Measurements from ENCODE around the gene MMGT1. TPM values are rescaled to one million over a fixed set of nuclear protein-coding genes. Genes with fewer than 3 reads are reported as not detected.
A peak's percentile ranks its signal among the peaks of the same experiment; 100 is the strongest.

MMGT1 gene
- total RNA-seq, 1 experiment from 2014 or later: 18.3 TPM

- H3K36me3 ChIP-seq (ENCODE audit: control insufficient read depth, insufficient read depth, low read length): no peaks in the 10 kb centered on the region
- Mint-ChIP-seq H3K4me1 (ENCODE audit: low read depth, unreplicated experiment) (no peaks in the 10 kb centered on the region), H3K27me3 (ENCODE audit: insufficient read depth, unreplicated experiment) (no peaks in the 10 kb centered on the region), H3K36me3 (ENCODE audit: insufficient read depth, unreplicated experiment) (no peaks in the 10 kb centered on the region), H3K9me3 (ENCODE audit: unreplicated experiment) (no peaks in the 10 kb centered on the region), H3K4me3 (ENCODE audit: unreplicated experiment) (no peak overlapping the region), H3K27ac (ENCODE audit: unreplicated experiment) (no peak overlapping the region)
- no peaks in the 10 kb centered on the region for H3K9me3 ChIP-seq
- no peaks in the 10 kb centered on the region for H3K4me1 ChIP-seq
- POLR2A ChIA-PET: no interaction called here
- BruUV-seq (replicated peaks): no TSS peak
- no peaks in the 10 kb centered on the region for H3K27me3 ChIP-seq (replicated peaks; ENCODE audit: control insufficient read depth, insufficient read depth, low read length)
- DNase-seq: no peak
- no peak overlapping the region for H3K4me3 ChIP-seq (ENCODE audit: low read depth, low read length)
- TF ChIP-seq CTCF (IDR thresholded peaks at IDR 0.05; ENCODE audit: insufficient read depth in 1 of 2, low read depth in 1 of 2, low read length in 1 of 2, severe bottlenecking in 1 of 2, unreplicated experiment in 1 of 2): peak in 1 of 2 experiments; percentile 6
- CTCF ChIA-PET: no interaction called here
- intact Hi-C loops (cut with micrococcal nuclease; ENCODE audit: unreplicated experiment): no loop called here
Observed at GRCh38 chrX:135951291-135951690, 22.5 kb downstream of the MMGT1 start.

- H3K36me3 Mint-ChIP-seq (ENCODE audit: insufficient read depth, unreplicated experiment): no peaks in the 10 kb centered on the region
- no peak for TF ChIP-seq CTCF (IDR thresholded peaks at IDR 0.05; ENCODE audit: insufficient read depth in 1 of 2, low read depth in 1 of 2, low read length in 1 of 2, severe bottlenecking in 1 of 2, unreplicated experiment in 1 of 2)
- POLR2A ChIA-PET: no interaction called here
- intact Hi-C loops (cut with micrococcal nuclease; ENCODE audit: unreplicated experiment): no loop called here
- DNase-seq: no peak
- CTCF ChIA-PET: no interaction called here
- H3K4me1 Mint-ChIP-seq (ENCODE audit: low read depth, unreplicated experiment): no peaks in the 10 kb centered on the region
- no peaks in the 10 kb centered on the region for H3K9me3 Mint-ChIP-seq (ENCODE audit: unreplicated experiment)
- Histone ChIP-seq H3K36me3 (ENCODE audit: control insufficient read depth, insufficient read depth, low read length) (no peaks in the 10 kb centered on the region), H3K4me3 (ENCODE audit: low read depth, low read length) (no peak overlapping the region), H3K27me3 (replicated peaks; ENCODE audit: control insufficient read depth, insufficient read depth, low read length) (no peaks in the 10 kb centered on the region), H3K4me1 (no peaks in the 10 kb centered on the region), H3K9me3 (no peaks in the 10 kb centered on the region)
- no peaks in the 10 kb centered on the region for H3K27me3 Mint-ChIP-seq (ENCODE audit: insufficient read depth, unreplicated experiment)
- no peak overlapping the region for H3K27ac Mint-ChIP-seq (ENCODE audit: unreplicated experiment)
- H3K4me3 Mint-ChIP-seq (ENCODE audit: unreplicated experiment): no peak overlapping the region
- BruUV-seq (replicated peaks): no TSS peak
Observed at GRCh38 chrX:135944486-135944885, 29.3 kb downstream of the MMGT1 start.

- Histone ChIP-seq H3K4me3 (ENCODE audit: low read depth, low read length) (no peak overlapping the region), H3K9me3 (no peaks in the 10 kb centered on the region), H3K4me1 (no peaks in the 10 kb centered on the region), H3K27me3 (replicated peaks; ENCODE audit: control insufficient read depth, insufficient read depth, low read length) (no peaks in the 10 kb centered on the region), H3K36me3 (ENCODE audit: control insufficient read depth, insufficient read depth, low read length) (no peaks in the 10 kb centered on the region)
- no TSS peak for BruUV-seq (replicated peaks)
- H3K36me3 Mint-ChIP-seq (ENCODE audit: insufficient read depth, unreplicated experiment): no peaks in the 10 kb centered on the region
- no peak overlapping the region for H3K27ac Mint-ChIP-seq (ENCODE audit: unreplicated experiment)
- H3K9me3 Mint-ChIP-seq (ENCODE audit: unreplicated experiment): no peaks in the 10 kb centered on the region
- no peak overlapping the region for H3K4me3 Mint-ChIP-seq (ENCODE audit: unreplicated experiment)
- POLR2A ChIA-PET: no interaction called here
- peaks cover 4% of the 10 kb centered on the region for H3K27me3 Mint-ChIP-seq (ENCODE audit: insufficient read depth, unreplicated experiment)
- H3K4me1 Mint-ChIP-seq (ENCODE audit: low read depth, unreplicated experiment): no peaks in the 10 kb centered on the region
- CTCF ChIA-PET: no interaction called here
- TF ChIP-seq CTCF (IDR thresholded peaks at IDR 0.05; ENCODE audit: insufficient read depth in 1 of 2, low read depth in 1 of 2, low read length in 1 of 2, severe bottlenecking in 1 of 2, unreplicated experiment in 1 of 2): peak; percentile 46 to 60
- intact Hi-C loops (cut with micrococcal nuclease; ENCODE audit: unreplicated experiment): loop anchor here (5.0 kb wide), 1 partner anchor 195 kb away; no protein-coding TSS in a partner anchor
- peak; percentile 42 to 62 for DNase-seq
Observed at GRCh38 chrX:135931644-135932487, 41.9 kb downstream of the MMGT1 start.

All from Caco-2 (cell line).